ENCODE measurements around the gene BZW1.
"Not testable (repeated sequence)": the region's sequence is repeated elsewhere in the genome, so short reads cannot be mapped to it uniquely, and the experiment has no call there.

The BZW1 gene

GRCh38 chr2:200809506-200810251 is 2.0 kb upstream of the BZW1 start:
- FAIRE-seq (no peak), DNase-seq (ENCODE audit: insufficient read length, low spot score) (no peak)
- TF ChIP-seq POLR2A (IDR thresholded peaks at IDR 0.05; ENCODE audit: low read depth, low read length), result no peak

- DNase-seq (ENCODE audit: insufficient read length, low spot score) (no peak), FAIRE-seq (peak; percentile 11)
- no peak for TF ChIP-seq POLR2A (IDR thresholded peaks at IDR 0.05; ENCODE audit: low read depth, low read length)
These were observed 1.3 kb upstream of the BZW1 start for GRCh38 chr2:200810252-200810997.

- FAIRE-seq (peak; percentile 52), DNase-seq (ENCODE audit: insufficient read length, low spot score) (no peak)
- TF ChIP-seq POLR2A (IDR thresholded peaks at IDR 0.05; ENCODE audit: low read depth, low read length), result no peak
These were observed 745 bp upstream of the BZW1 start for GRCh38 chr2:200810998-200811332.

- peak; percentile 43 for FAIRE-seq
- peak; percentile 24 for DNase-seq (ENCODE audit: insufficient read length, low spot score)
- 0 out of 2 replicates have a peak, but pooled peaks have one; percentile 15 for TF ChIP-seq POLR2A (IDR thresholded peaks at IDR 0.05; ENCODE audit: low read depth, low read length)
These were observed 662 bp downstream of the BZW1 start for GRCh38 chr2:200812122-200813022.

GRCh38 chr2:200814276-200814815 is 2.6 kb downstream of the BZW1 start:
- DNase-seq (ENCODE audit: insufficient read length, low spot score) (no peak), FAIRE-seq (no peak)
- no peak for TF ChIP-seq POLR2A (IDR thresholded peaks at IDR 0.05; ENCODE audit: low read depth, low read length)

GRCh38 chr2:200814917-200815316 is 3.2 kb downstream of the BZW1 start:
- TF ChIP-seq POLR2A (IDR thresholded peaks at IDR 0.05; ENCODE audit: low read depth, low read length), result no peak
- no peak for DNase-seq (ENCODE audit: insufficient read length, low spot score)
- no peak for FAIRE-seq

GRCh38 chr2:200818732-200819131 is 7.0 kb downstream of the BZW1 start:
- not testable (repeated sequence) for DNase-seq (ENCODE audit: insufficient read length, low spot score); FAIRE-seq

GRCh38 chr2:200820573-200821234 is 9.0 kb downstream of the BZW1 start:
- DNase-seq (ENCODE audit: insufficient read length, low spot score), result no peak
- TF ChIP-seq POLR2A (IDR thresholded peaks at IDR 0.05; ENCODE audit: low read depth, low read length), result no peak
- no peak for FAIRE-seq

- no peak for FAIRE-seq
- no peak for TF ChIP-seq POLR2A (IDR thresholded peaks at IDR 0.05; ENCODE audit: low read depth, low read length)
These were observed 10.1 kb downstream of the BZW1 start for GRCh38 chr2:200821686-200822245.

GRCh38 chr2:200828104-200828503 is 16.4 kb downstream of the BZW1 start:
- FAIRE-seq, result no peak
- no peak for TF ChIP-seq POLR2A (IDR thresholded peaks at IDR 0.05; ENCODE audit: low read depth, low read length)

More at GRCh38 chr2:200821686-200822245, 10.1 kb downstream of the BZW1 start:
- no peak for DNase-seq (ENCODE audit: insufficient read length, low spot score)

GRCh38 chr2:200828572-200829257 is 17.0 kb downstream of the BZW1 start:
- no peak for FAIRE-seq
- TF ChIP-seq POLR2A (IDR thresholded peaks at IDR 0.05; ENCODE audit: low read depth, low read length), result no peak

More at GRCh38 chr2:200828104-200828503, 16.4 kb downstream of the BZW1 start:
- no peak for DNase-seq (ENCODE audit: insufficient read length, low spot score)

GRCh38 chr2:200829258-200829655 is 17.5 kb downstream of the BZW1 start:
- FAIRE-seq (no peak), DNase-seq (ENCODE audit: insufficient read length, low spot score) (no peak)
- no peak for TF ChIP-seq POLR2A (IDR thresholded peaks at IDR 0.05; ENCODE audit: low read depth, low read length)

More at GRCh38 chr2:200828572-200829257, 17.0 kb downstream of the BZW1 start:
- DNase-seq (ENCODE audit: insufficient read length, low spot score), result no peak

Measured in H54 (cell line).